HCT116 (cell line): ENCODE results near the gene RARB. TPM values are rescaled to one million over a fixed set of nuclear protein-coding genes. Genes with fewer than 3 reads are reported as not detected.

Experiments used
- ATAC-seq: fragments of 200-7000 bp; cut with Tn5 transposase; 2 replicates; pipeline ENCODE4 v1.9.1; 2020; ENCODE audit warnings: mild to moderate bottlenecking, moderate library complexity
- BruUV-seq: library from RNA; stranded (reverse); fragments of 400-500 nt; replicated peaks from 2 replicates; lab custom pipeline; 2021; lab: Mats Ljungman, UMichigan
- CTCF ChIA-PET: fragments of 300-600 bp; sonication (Branson Sonifier 250); formaldehyde crosslinking; loops from one replicate; lab custom pipeline; 2021; ENCODE audit warnings: antibody characterized with exemption; lab: Charles Lee
- POLR2A ChIA-PET: fragments of 300-600, 350-600 bp; sonication (Branson Sonifier 250); formaldehyde crosslinking; loops from one replicate; lab custom pipeline; 2021; ENCODE audit warnings: antibody characterized with exemption; lab: Charles Lee
- RAD21 ChIA-PET, 2 experiments: fragments of 300-600 bp; sonication (Branson Sonifier 250); formaldehyde crosslinking; loops; one replicate each; lab custom pipeline; 2023; ENCODE audit warnings: low total read pairs in 2 of 2; ENCODE audit not compliant: uncharacterized antibody in 2 of 2, unreplicated experiment in 2 of 2, low non-redundant PET in 1 of 2; lab: Charles Lee
- DNase-seq: peaks from one replicate; pipeline ENCODE4 v3.0.0-alpha.2; 2010; ENCODE audit warnings: low read depth, low spot score
- H2AFZ ChIP-seq: fragments of 200-600 bp; shearing (Covaris generic), sonication (generic); 2 replicates; pipeline ENCODE4 v1.6.1; 2017; ENCODE audit warnings: low read depth, mixed run types, mixed read lengths, antibody characterized with exemption, low read length; ENCODE audit not compliant: poor library complexity, severe bottlenecking
- H3K27ac ChIP-seq: 2 replicates; pipeline ENCODE4 v1.5.1; 2012; ENCODE audit warnings: low read depth, low read length
- H3K27me3 ChIP-seq: fragments of 200-600 bp; sonication (generic); 2 replicates; pipeline ENCODE4 v1.6.1; 2016; ENCODE audit warnings: mixed run types, low read length, mixed read lengths; ENCODE audit not compliant: insufficient read depth
- H3K36me3 ChIP-seq, 2 experiments: fragments of 200-500 bp in 1 of 2; fragments of 200-600 bp in 1 of 2; sonication (Bioruptor generic) in 1 of 2; sonication (generic) in 1 of 2; 2 replicates each; pipeline versions ENCODE4 v1.5.1 to v1.6.1; 2014 to 2016; ENCODE audit warnings: low read length in 2 of 2, inconsistent platforms in 1 of 2, mixed read lengths in 1 of 2, mixed run types in 1 of 2; ENCODE audit not compliant: insufficient read depth in 2 of 2, control insufficient read depth in 1 of 2
- H3K4me1 ChIP-seq, 2 experiments: fragments of 200-600 bp in 1 of 2; sonication (generic) in 1 of 2; 2 replicates each; pipeline versions ENCODE4 v1.5.1 to v1.6.1; 2012 to 2017; ENCODE audit warnings: low read length in 2 of 2, inconsistent platforms in 1 of 2, mild to moderate bottlenecking in 1 of 2, mixed read lengths in 1 of 2, mixed run types in 1 of 2, moderate library complexity in 1 of 2; ENCODE audit not compliant: insufficient read depth in 2 of 2, control insufficient read depth in 1 of 2
- H3K4me2 ChIP-seq: fragments of 200-600 bp; sonication (generic); 2 replicates; pipeline ENCODE4 v1.6.1; 2017; ENCODE audit warnings: mixed run types, low read length, mixed read lengths
- H3K4me3 ChIP-seq, 2 experiments: fragments of 200-600 bp in 1 of 2; sonication (generic) in 1 of 2; replicated peaks in 1 of 2; 2 replicates each; pipeline ENCODE4 v1.5.1; 2011 to 2016; ENCODE audit warnings: low read length in 2 of 2, control low read depth in 1 of 2, low read depth in 1 of 2, mild to moderate bottlenecking in 1 of 2, mixed read lengths in 1 of 2, mixed run types in 1 of 2
- H3K79me2 ChIP-seq: fragments of 200-600 bp; sonication (generic); 2 replicates; pipeline ENCODE4 v1.6.1; 2017; ENCODE audit warnings: mild to moderate bottlenecking, mixed run types, low read length, moderate library complexity, mixed read lengths; ENCODE audit not compliant: insufficient read depth
- H3K9ac ChIP-seq: fragments of 200-600 bp; sonication (generic); 2 replicates; pipeline ENCODE4 v1.6.1; 2016; ENCODE audit warnings: low read length, mixed read lengths
- H3K9me2 ChIP-seq: fragments of 200-600 bp; sonication (generic), shearing (Covaris generic); 2 replicates; pipeline ENCODE4 v1.6.1; 2017; ENCODE audit warnings: mixed run types, mild to moderate bottlenecking, moderate library complexity; ENCODE audit not compliant: insufficient read depth
- H3K9me3 ChIP-seq, 2 experiments: fragments of 200-500 bp in 1 of 2; fragments of 200-600 bp in 1 of 2; sonication (Bioruptor generic) in 1 of 2; sonication (generic) in 1 of 2; 2 replicates each; pipeline ENCODE4 v1.6.1; 2014 to 2017; ENCODE audit warnings: low read length in 2 of 2, mixed read lengths in 2 of 2, inconsistent platforms in 1 of 2, low read depth in 1 of 2, mild to moderate bottlenecking in 1 of 2, mixed run types in 1 of 2, moderate library complexity in 1 of 2; ENCODE audit not compliant: control insufficient read depth in 1 of 2, insufficient read depth in 1 of 2
- H4K20me1 ChIP-seq: fragments of 200-600 bp; sonication (generic), shearing (Covaris generic); 2 replicates; pipeline ENCODE4 v1.6.1; 2017; ENCODE audit warnings: mixed run types, mild to moderate bottlenecking, moderate library complexity; ENCODE audit not compliant: insufficient read depth
- ATF3 ChIP-seq: IDR thresholded peaks from 2 replicates; pipeline ENCODE4 v1.6.1; 2012
- CBX3 ChIP-seq: IDR thresholded peaks from 2 replicates; pipeline ENCODE4 v1.6.1; 2012; ENCODE audit warnings: low read depth
- CTCF ChIP-seq, 3 experiments: fragments of 200-600 bp in 1 of 3; sonication (generic) in 1 of 3; IDR thresholded peaks in 2 of 3; conservative IDR thresholded peaks in 1 of 3; 2 replicates each; pipeline ENCODE4 v1.5.1; 2012 to 2017; ENCODE audit warnings: low read depth in 2 of 3, low read length in 2 of 3, antibody characterized with exemption in 1 of 3, borderline replicate concordance in 1 of 3, control low read depth in 1 of 3, mild to moderate bottlenecking in 1 of 3, mixed read lengths in 1 of 3, mixed run types in 1 of 3, moderate library complexity in 1 of 3; ENCODE audit not compliant: insufficient read depth in 1 of 3
- ELF1 ChIP-seq: IDR thresholded peaks from 2 replicates; pipeline ENCODE4 v1.6.1; 2012; ENCODE audit warnings: low read depth, borderline replicate concordance
- EZH2 ChIP-seq: fragments of 200-600 bp; sonication (generic); IDR thresholded peaks from 2 replicates; pipeline ENCODE4 v1.6.1; 2017; ENCODE audit warnings: antibody characterized with exemption, mixed run types
- EZH2phosphoT487 ChIP-seq: fragments of 200-600 bp; IDR thresholded peaks from 2 replicates; pipeline ENCODE4 v1.6.1; 2018; ENCODE audit warnings: antibody characterized with exemption, borderline replicate concordance
- FOSL1 ChIP-seq: IDR thresholded peaks from 2 replicates; pipeline ENCODE4 v1.6.1; 2012; ENCODE audit warnings: low read depth
- MAX ChIP-seq: IDR thresholded peaks from 2 replicates; pipeline ENCODE4 v1.6.1; 2012
- POLR2AphosphoS5 ChIP-seq: IDR thresholded peaks from 2 replicates; pipeline ENCODE4 v1.6.1; 2011; ENCODE audit warnings: mild to moderate bottlenecking, low read depth, low read length, moderate library complexity
- SIN3A ChIP-seq: IDR thresholded peaks from 2 replicates; pipeline ENCODE4 v1.6.1; 2012; ENCODE audit warnings: low read depth
- SP1 ChIP-seq: IDR thresholded peaks from 2 replicates; pipeline ENCODE4 v1.6.1; 2012; ENCODE audit warnings: low read depth
- SRF ChIP-seq: IDR thresholded peaks from 2 replicates; pipeline ENCODE4 v1.6.1; 2012; ENCODE audit warnings: low read depth
- ZBTB33 ChIP-seq: IDR thresholded peaks from 2 replicates; pipeline ENCODE4 v1.6.1; 2011; ENCODE audit warnings: mild to moderate bottlenecking, low read length, moderate library complexity; ENCODE audit not compliant: insufficient replicate concordance; ENCODE audit errors: extremely low read depth
- ZFX ChIP-seq: fragments of 450-650 bp; IDR thresholded peaks from 2 replicates; pipeline ENCODE4 v1.6.1; 2017
- ZNF274 ChIP-seq: fragments of 200-500 bp; sonication (Bioruptor generic); IDR thresholded peaks from 2 replicates; pipeline ENCODE4 v1.6.1; 2014; ENCODE audit warnings: mild to moderate bottlenecking, low read depth, low read length, inconsistent platforms
- intact Hi-C: fragments of 100-400 bp; cut with micrococcal nuclease; formaldehyde crosslinking; loops from 2 replicates; pipeline ENCODE4 v1.10.0; 2022
- total RNA-seq: library from RNA; stranded (reverse); gene quantifications from one replicate; pipeline ENCODE4 v1.2.1, GENCODE V29; 2021; ENCODE audit not compliant: unreplicated experiment

RARB gene
- total RNA-seq, 1 experiment from 2014 or later = not detected

- no peaks in the 10 kb centered on the region for H3K9me3 ChIP-seq
- CTCF ChIA-PET = no interaction called here
- no peak overlapping the region for H3K4me3 ChIP-seq
- no peaks in the 10 kb centered on the region for H4K20me1 ChIP-seq
- ATAC-seq (no peak), DNase-seq (no peak)
- RAD21 ChIA-PET = no interaction called here
- no peaks in the 10 kb centered on the region for H3K79me2 ChIP-seq
- H2AFZ ChIP-seq = no peak overlapping the region
- no peaks in the 10 kb centered on the region for H3K9me2 ChIP-seq
- POLR2A ChIA-PET = no interaction called here
- no peak overlapping the region for H3K27ac ChIP-seq
- H3K36me3 ChIP-seq = no peaks in the 10 kb centered on the region
- H3K27me3 ChIP-seq = peaks cover 26% of the 10 kb centered on the region; the same call in 1 of the 2 replicates
- no peak for TF ChIP-seq CBX3
- TF ChIP-seq SRF = no peak
- no peak for TF ChIP-seq POLR2AphosphoS5
- no peak for TF ChIP-seq ZNF274
- no peak for TF ChIP-seq EZH2
- no peak for TF ChIP-seq ATF3
- no peak for TF ChIP-seq CTCF (IDR thresholded peaks at IDR 0.05 in 2 of 3, conservative IDR thresholded peaks at IDR 0.05 in 1 of 3; ENCODE audit: borderline replicate concordance in 1 of 3, insufficient read depth in 1 of 3, low read depth in 2 of 3, low read length in 2 of 3)
- H3K4me2 ChIP-seq = no peak overlapping the region
- intact Hi-C loops = no loop called here
- BruUV-seq = no TSS peak
- no peak overlapping the region for H3K9ac ChIP-seq
- H3K4me1 ChIP-seq = no peaks in the 10 kb centered on the region
Observed at GRCh38 chr3:25527336-25527735, 99.3 kb downstream of the RARB start.

GRCh38 chr3:25527801-25528200, 99.7 kb downstream of the RARB start:
- peaks cover 21% of the 10 kb centered on the region; the same call in 1 of the 2 replicates for H3K27me3 ChIP-seq
- ChIA-PET CTCF (no interaction called here), RAD21 (no interaction called here), POLR2A (no interaction called here)
- no peak overlapping the region for H3K4me3 ChIP-seq
- DNase-seq (no peak), ATAC-seq (no peak)
- no peak overlapping the region for H3K4me2 ChIP-seq
- H3K9me3 ChIP-seq = no peaks in the 10 kb centered on the region; a peak in 1 of 4 replicates
- H3K79me2 ChIP-seq = no peaks in the 10 kb centered on the region
- H3K9me2 ChIP-seq = no peaks in the 10 kb centered on the region
- no peaks in the 10 kb centered on the region for H3K36me3 ChIP-seq
- H4K20me1 ChIP-seq = no peaks in the 10 kb centered on the region
- no TSS peak for BruUV-seq
- intact Hi-C loops = no loop called here
- no peaks in the 10 kb centered on the region for H3K4me1 ChIP-seq
- no peak overlapping the region for H2AFZ ChIP-seq
- no peak overlapping the region for H3K9ac ChIP-seq
- no peak overlapping the region for H3K27ac ChIP-seq
- TF ChIP-seq FOSL1 (no peak), ELF1 (no peak), MAX (no peak), ZBTB33 (no peak), EZH2phosphoT487 (no peak), SIN3A (no peak), EZH2 (no peak), ZFX (no peak), SP1 (no peak)
